ENCODE measurements around the gene RNF135. TPM values are rescaled to one million over a fixed set of nuclear protein-coding genes. Genes with fewer than 3 reads are reported as not detected.

RNF135 gene
- total and polyA plus RNA-seq, 2 of the 4 experiments (the other 2 are of a cell fraction) = 5.9 to 9.0 TPM

DNA sequence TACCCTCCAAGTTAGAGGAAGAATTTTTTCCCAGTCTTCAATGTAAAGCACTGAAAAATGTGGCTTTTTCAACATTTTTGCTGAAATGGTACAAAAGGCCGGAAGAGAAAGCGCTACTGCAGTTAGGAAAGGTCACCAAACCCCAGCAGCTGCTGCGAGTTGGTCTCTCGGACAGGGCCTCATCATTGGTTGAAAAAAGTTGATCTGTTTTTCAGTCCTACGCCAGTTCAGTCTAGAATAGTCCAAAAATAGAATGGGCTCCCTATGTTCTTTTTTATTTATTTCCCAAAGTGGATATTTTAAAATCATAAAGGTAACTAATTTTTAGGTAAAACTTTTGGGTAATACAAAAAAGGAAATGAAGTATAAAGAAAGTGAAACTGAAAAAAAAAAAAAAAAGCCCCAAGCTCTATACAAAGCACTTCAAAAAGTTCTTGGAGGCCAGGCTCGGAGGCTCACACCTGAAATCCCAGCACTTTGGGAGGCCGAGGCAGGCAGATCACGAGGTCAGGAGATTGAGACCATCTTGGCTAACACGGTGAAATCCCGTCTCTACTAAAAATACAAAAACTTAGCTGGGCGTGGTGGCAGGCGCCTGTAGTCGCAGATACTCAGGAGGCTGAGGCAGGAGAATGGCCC lies 31.7 kb upstream of the RNF135 start:
- ATAC-seq (ENCODE audit: low read depth) = no peak
- in situ Hi-C loops (cut with MboI; ENCODE audit: low sequenced_read_pairs) = no loop called here
- H2BK20ac ChIP-seq (ENCODE audit: low read depth, low read length) = no peak overlapping the region
- H4K20me1 ChIP-seq (ENCODE audit: insufficient read depth, low read length) = no peaks in the 10 kb centered on the region
- H3K4ac ChIP-seq (ENCODE audit: low read depth, low read length) = no peak overlapping the region
- no peaks in the 10 kb centered on the region for H3K9me1 ChIP-seq (ENCODE audit: insufficient read depth, low read length)
- H3K14ac ChIP-seq (replicated peaks; ENCODE audit: low read depth, low read length) = no peak overlapping the region
- H3K27me3 ChIP-seq (ENCODE audit: control insufficient read depth, insufficient read depth, low read length) = no peaks in the 10 kb centered on the region; the same call in 1 of the 2 replicates
- no peak overlapping the region for H2BK5ac ChIP-seq (ENCODE audit: low read depth, low read length, poor library complexity, severe bottlenecking)
- intact Hi-C loops (cut with micrococcal nuclease) = no loop called here
- no peak overlapping the region for H2AK9ac ChIP-seq (replicated peaks; ENCODE audit: low read depth, low read length, poor library complexity)
- H3K56ac ChIP-seq (ENCODE audit: extremely low read depth, insufficient read depth, low read length) = no peak overlapping the region
- H3K79me1 ChIP-seq (ENCODE audit: low read depth in 1 of 2, low read length in 2 of 2) = no peaks in the 10 kb centered on the region
- H3K4me2 ChIP-seq (ENCODE audit: low read depth, low read length) = no peak overlapping the region
- H2BK15ac ChIP-seq (ENCODE audit: low read depth, low read length) = no peak overlapping the region
- no peaks in the 10 kb centered on the region for H3K36me3 ChIP-seq (ENCODE audit: control insufficient read depth, insufficient read depth, low read length)
- H4K5ac ChIP-seq (ENCODE audit: low read depth, low read length) = no peak overlapping the region
- no peak overlapping the region for H4K8ac ChIP-seq (ENCODE audit: low read depth in 2 of 2, low read length in 2 of 2)
- no TSS peak for BruUV-seq (replicated peaks)
- ChIA-PET POLR2A (ENCODE audit: unreplicated experiment) (interaction anchor here (0.6 kb wide), 1 partner anchor 16 kb away, joined by 3 read pairs; no protein-coding TSS in a partner anchor), CTCF (no interaction called here)
- H4K91ac ChIP-seq (ENCODE audit: insufficient read depth, low read depth, low read length) = no peak overlapping the region
- no peak overlapping the region for H2BK120ac ChIP-seq (ENCODE audit: low read depth, low read length)
- no peak overlapping the region for H3K9ac ChIP-seq (ENCODE audit: low read depth, low read length)
- H2AK5ac ChIP-seq (ENCODE audit: low read depth, low read length) = no peak overlapping the region
- no peak overlapping the region for H3K27ac ChIP-seq (ENCODE audit: insufficient read depth, low read length)
- H2AFZ ChIP-seq (replicated peaks; ENCODE audit: low read length, poor library complexity) = no peak overlapping the region
- dilution Hi-C loops (cut with HindIII; ENCODE audit: low sequenced_read_pairs, unreplicated experiment) = no loop called here
- no peak for DNase-seq
- WGBS, 2 experiments (ENCODE audit: extremely low coverage in 2 of 2, insufficient read length in 1 of 2) = 94% methylated on average over 7 of the region's 13 CpGs; no CpG with 5 or more reads in 1 of the 2 experiments
- no peak overlapping the region for H3K18ac ChIP-seq (ENCODE audit: low read depth, low read length)
- H3K9me3 ChIP-seq (ENCODE audit: control insufficient read depth, insufficient read depth, low read length) = no peaks in the 10 kb centered on the region
- no peak overlapping the region for H3K4me3 ChIP-seq (ENCODE audit: insufficient read depth, low read depth, low read length)
- no peaks in the 10 kb centered on the region; the same call in 1 of the 2 replicates for H3K4me1 ChIP-seq (ENCODE audit: control insufficient read depth, insufficient read depth, low read length)
- H3K23ac ChIP-seq (ENCODE audit: low read depth, low read length) = no peak overlapping the region
- TF ChIP-seq FOS (IDR thresholded peaks at IDR 0.05; ENCODE audit: low read depth, low read length) (no peak), MAFK (IDR thresholded peaks at IDR 0.05; ENCODE audit: low read depth, low read length) (no peak), CEBPB (IDR thresholded peaks at IDR 0.05; ENCODE audit: low read depth, low read length) (no peak), BHLHE40 (IDR thresholded peaks at IDR 0.05; ENCODE audit: low read depth, low read length) (no peak), MAZ (IDR thresholded peaks at IDR 0.05; ENCODE audit: borderline replicate concordance, low read depth, low read length) (no peak), SMC3 (IDR thresholded peaks at IDR 0.05; ENCODE audit: low read depth, low read length) (no peak), RAD21 (IDR thresholded peaks at IDR 0.05; ENCODE audit: low read length) (no peak), RFX5 (IDR thresholded peaks at IDR 0.05; ENCODE audit: low read depth, low read length) (no peak), POLR2A (IDR thresholded peaks at IDR 0.05; ENCODE audit: low read depth, low read length) (no peak), NFE2L2 (IDR thresholded peaks at IDR 0.05; ENCODE audit: low read depth, low read length) (no peak), CHD1 (IDR thresholded peaks at IDR 0.05; ENCODE audit: low read depth, low read length) (no peak), RCOR1 (IDR thresholded peaks at IDR 0.05; ENCODE audit: insufficient replicate concordance, low read length) (no peak), MXI1 (IDR thresholded peaks at IDR 0.05; ENCODE audit: borderline replicate concordance, low read depth, low read length) (no peak)
- TF ChIP-seq, protein P1, sequence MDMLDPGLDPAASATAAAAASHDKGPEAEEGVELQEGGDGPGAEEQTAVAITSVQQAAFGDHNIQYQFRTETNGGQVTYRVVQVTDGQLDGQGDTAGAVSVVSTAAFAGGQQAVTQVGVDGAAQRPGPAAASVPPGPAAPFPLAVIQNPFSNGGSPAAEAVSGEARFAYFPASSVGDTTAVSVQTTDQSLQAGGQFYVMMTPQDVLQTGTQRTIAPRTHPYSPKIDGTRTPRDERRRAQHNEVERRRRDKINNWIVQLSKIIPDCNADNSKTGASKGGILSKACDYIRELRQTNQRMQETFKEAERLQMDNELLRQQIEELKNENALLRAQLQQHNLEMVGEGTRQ (IDR thresholded peaks at IDR 0.05; ENCODE audit: low read depth, low read length) = no peak
- TF ChIP-seq, protein P2, sequence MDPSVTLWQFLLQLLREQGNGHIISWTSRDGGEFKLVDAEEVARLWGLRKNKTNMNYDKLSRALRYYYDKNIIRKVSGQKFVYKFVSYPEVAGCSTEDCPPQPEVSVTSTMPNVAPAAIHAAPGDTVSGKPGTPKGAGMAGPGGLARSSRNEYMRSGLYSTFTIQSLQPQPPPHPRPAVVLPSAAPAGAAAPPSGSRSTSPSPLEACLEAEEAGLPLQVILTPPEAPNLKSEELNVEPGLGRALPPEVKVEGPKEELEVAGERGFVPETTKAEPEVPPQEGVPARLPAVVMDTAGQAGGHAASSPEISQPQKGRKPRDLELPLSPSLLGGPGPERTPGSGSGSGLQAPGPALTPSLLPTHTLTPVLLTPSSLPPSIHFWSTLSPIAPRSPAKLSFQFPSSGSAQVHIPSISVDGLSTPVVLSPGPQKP (IDR thresholded peaks at IDR 0.05; ENCODE audit: borderline replicate concordance, low read depth, low read length) = no peak
- TF ChIP-seq, protein P3, sequence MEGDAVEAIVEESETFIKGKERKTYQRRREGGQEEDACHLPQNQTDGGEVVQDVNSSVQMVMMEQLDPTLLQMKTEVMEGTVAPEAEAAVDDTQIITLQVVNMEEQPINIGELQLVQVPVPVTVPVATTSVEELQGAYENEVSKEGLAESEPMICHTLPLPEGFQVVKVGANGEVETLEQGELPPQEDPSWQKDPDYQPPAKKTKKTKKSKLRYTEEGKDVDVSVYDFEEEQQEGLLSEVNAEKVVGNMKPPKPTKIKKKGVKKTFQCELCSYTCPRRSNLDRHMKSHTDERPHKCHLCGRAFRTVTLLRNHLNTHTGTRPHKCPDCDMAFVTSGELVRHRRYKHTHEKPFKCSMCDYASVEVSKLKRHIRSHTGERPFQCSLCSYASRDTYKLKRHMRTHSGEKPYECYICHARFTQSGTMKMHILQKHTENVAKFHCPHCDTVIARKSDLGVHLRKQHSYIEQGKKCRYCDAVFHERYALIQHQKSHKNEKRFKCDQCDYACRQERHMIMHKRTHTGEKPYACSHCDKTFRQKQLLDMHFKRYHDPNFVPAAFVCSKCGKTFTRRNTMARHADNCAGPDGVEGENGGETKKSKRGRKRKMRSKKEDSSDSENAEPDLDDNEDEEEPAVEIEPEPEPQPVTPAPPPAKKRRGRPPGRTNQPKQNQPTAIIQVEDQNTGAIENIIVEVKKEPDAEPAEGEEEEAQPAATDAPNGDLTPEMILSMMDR (conservative IDR thresholded peaks at IDR 0.05; ENCODE audit: low read depth, low read length) = no peak

Data from IMR-90 (cell line).